T-helper 2 cell (primary cell): Measurements from ENCODE around the gene RFXANK.
A peak's percentile ranks its signal among the peaks of the same experiment; 100 is the strongest.
"Not testable (repeated sequence)": the region's sequence is repeated elsewhere in the genome, so short reads cannot be mapped to it uniquely, and the experiment has no call there.

ENCODE experiments used
- DNase-seq, 5 experiments: peaks; one replicate each; pipeline versions ENCODE4 v3.0.0 to v3.0.0-alpha.2; 2012 to 2022
- total RNA-seq, 2 donors: gene quantifications; one replicate each; lab custom pipeline; 2026; lab: John Stamatoyannopoulos, UW

Gene RFXANK, protein sequence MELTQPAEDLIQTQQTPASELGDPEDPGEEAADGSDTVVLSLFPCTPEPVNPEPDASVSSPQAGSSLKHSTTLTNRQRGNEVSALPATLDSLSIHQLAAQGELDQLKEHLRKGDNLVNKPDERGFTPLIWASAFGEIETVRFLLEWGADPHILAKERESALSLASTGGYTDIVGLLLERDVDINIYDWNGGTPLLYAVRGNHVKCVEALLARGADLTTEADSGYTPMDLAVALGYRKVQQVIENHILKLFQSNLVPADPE
- 18.4 to 28.6 reads per million in 2 donors for total RNA-seq

GRCh38 chr19:19192078-19192882 is at the start of gene RFXANK, which contains the start of gene BORCS8:
RFXANK (plus strand) TSS chr19:19192258; CDS start chr19:19193947, 1,689 bp downstream.
BORCS8 (minus strand) TSS chr19:19192152; CDS start chr19:19192117, 35 bp downstream.
- DNase-seq, result peak; percentile 96 to 99 (median 98)

- DNase-seq, result no peak
Observed at GRCh38 chr19:19142347-19142746, 49.7 kb upstream of the RFXANK start.

DNA sequence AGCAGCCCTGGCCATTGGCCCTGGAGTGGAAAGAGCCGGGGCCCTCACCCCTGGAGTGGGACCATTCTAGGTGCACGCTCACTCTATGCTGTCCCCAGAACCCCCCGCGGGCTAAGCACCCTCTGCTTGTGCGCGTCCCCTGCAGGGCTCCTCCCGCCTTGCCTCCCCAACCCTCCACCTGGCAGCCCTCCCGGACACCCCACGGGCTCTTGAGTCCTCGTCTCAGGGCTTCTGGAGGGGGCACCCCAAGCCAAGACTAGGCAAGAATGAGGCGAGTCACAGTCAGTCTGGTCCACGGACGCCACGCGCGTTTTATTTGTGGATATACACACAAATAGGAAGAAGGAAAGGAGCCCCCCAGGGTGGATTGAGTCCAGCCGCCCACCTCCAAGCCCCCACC is 46.8 kb upstream of the RFXANK start:
- DNase-seq, result no peak

GRCh38 chr19:19145684-19146608 is 46.1 kb upstream of the RFXANK start:
- peak; percentile 58 to 83 (median 76) for DNase-seq

DNA sequence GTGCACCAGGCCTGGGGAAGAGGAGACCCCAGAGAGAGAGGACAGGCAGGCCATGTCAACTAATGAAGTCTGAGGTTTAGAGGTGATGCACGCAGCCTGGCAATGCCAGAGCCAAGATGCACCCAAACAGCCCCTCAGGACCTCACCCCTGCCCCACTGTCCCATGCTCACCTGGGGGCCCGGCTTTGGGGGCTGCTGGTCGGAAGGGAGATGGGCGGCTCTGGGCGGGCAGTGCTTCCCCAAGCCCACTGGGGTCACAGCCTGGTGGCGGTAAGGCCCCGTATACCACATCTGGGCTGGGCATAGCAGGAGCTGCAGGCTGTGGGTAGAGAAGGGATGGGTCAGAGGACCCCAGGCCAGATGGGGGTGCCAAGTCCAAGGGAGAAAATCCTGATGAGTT is 45.2 kb upstream of the RFXANK start:
- no peak for DNase-seq

DNA sequence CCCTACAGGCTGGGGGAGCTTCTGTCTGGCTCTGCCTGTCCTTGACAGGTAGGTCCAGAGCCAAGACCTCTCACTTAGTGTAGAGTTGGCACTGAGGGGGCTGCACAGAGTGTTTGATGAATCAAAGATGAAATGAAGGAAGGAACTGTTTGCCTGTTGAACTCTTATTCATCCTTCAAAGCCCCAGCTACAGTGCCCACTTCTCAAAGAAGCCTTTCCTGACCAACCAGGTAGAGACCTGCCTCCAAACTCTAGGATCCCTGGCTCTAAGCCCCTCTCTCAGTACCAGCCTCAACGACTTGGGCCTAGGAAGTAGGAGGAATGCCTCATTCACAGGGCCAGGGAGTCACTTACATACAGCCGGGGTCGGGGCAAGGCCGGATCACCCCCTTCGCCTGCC is 44.7 kb upstream of the RFXANK start:
- DNase-seq, result no peak

DNA sequence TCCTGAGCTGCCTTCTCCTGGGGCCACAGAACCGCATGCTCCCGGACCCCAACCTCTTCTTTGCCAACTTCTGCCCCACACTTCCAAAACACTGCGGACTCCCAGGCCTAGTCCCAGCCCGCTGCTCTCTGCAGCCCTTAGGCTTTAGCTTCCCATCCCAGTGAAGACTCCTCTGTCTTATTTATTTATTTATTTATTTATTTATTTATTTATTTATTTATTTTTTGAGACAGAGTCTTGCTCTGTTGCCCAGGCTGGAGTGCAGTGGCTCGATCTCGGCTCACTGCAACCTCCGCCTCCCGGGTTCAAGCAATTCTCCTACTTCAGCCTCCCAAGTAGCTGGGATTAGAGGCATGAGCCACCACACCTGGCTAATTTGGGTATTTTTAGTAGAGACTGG is 43.6 kb upstream of the RFXANK start:
- not testable (repeated sequence) for DNase-seq

DNA sequence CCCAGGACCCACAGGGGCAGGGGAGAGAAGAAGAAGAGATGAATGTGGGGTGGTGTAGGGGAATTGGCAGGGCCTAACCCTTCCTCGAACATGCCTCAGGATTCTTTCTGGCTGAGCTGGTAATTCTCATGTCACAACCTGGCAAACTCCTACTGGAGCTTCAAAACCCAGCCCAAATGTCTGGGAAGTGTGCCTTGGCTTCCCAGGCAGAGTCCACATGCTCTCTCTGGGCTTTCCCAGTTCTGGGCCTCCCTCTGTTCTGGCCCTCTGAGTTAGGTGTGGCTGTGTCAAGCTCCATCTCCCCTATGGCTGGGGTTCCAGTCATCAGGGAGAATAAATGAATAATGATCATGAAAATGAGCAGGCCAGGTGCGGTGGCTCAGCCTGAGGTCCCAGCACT is 42.6 kb upstream of the RFXANK start:
- no peak for DNase-seq

DNA sequence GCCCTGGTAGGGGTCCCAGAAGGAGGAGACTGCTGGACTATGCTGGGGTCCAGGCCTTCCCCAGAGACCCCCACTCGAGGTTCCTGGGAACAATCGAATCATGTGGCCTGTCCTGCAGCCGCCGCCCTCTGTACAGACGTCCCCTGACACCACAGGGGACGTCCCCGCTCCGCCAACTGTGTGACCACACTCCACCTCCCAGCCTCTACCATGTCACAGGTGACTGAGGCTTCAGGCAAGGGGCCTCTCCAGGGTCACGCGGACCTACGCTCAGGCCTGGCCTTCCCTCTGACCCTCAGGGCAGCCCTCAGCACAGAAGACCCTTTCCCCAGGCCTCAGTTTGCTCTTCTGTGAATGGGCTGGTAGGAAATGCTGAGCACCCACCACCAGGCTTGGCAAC is 40.6 kb upstream of the RFXANK start:
- no peak for DNase-seq

DNA sequence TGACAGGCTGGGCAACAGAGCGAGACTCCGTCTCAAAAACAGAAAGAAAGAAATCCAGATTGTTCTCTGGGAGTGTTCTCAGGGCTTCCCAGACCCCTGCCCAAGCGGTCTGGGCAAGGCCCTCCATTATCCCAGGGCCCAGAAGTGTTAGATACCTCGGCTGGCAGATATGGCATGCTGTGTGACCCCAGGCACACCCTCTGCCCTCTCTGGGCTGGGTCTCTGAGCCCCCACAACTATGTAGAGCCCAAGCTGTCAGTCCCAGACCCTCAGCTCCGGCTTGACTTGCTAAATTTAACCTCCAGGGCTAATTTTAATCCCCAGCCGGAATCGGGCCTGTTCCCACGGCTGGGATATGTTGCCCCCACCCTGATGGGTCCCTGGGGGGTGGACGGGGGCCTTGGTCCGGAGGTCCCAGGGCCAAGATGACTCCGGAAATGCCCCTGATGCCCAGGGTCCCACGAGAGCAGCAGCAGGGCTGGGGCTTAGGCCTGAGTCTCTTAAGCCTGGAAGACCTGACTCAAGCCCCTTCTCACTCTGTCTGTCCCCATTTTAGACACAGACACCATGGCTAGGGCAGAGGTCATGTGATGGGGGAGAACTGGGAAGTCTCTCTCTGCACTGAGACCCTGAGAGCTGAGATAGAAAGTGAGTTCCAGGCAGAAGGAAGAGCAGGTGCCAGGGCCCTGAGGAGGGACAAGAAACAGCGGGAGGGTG is 39.2 kb upstream of the RFXANK start:
- DNase-seq, result no peak

- no peak for DNase-seq
Observed at GRCh38 chr19:19154768-19155494, 37.1 kb upstream of the RFXANK start.

- no peak for DNase-seq
Observed at GRCh38 chr19:19155495-19156219, 36.4 kb upstream of the RFXANK start.

GRCh38 chr19:19157808-19158207 is 34.2 kb upstream of the RFXANK start:
- no peak for DNase-seq

GRCh38 chr19:19159534-19159933 is 32.5 kb upstream of the RFXANK start:
- no peak for DNase-seq

GRCh38 chr19:19160461-19161035 is 31.5 kb upstream of the RFXANK start:
- no peak for DNase-seq

- DNase-seq, result no peak
Observed at GRCh38 chr19:19162495-19162894, 29.6 kb upstream of the RFXANK start.

DNA sequence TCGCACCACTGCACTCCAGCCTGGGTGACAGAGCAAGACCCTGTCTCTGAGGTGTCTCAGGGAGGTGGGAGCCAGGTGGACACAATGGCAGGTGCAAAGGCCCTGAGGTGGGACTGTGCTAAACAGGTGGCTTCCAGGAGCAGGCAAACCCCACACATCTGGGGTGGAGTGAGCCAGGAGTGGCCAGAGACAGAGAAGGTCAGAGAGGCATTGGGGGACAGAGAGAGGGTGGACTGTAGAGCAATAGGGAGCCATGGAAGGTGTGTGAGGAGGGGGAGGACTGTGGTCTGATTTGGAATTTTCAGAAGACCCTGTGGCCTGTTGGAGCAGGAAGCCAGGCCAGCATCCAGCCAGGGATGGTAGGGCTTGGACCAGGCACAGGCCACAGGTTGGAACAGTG is 26.7 kb upstream of the RFXANK start:
- DNase-seq, result no peak

- DNase-seq, result no peak
Observed at GRCh38 chr19:19167612-19168011, 24.4 kb upstream of the RFXANK start.

DNA sequence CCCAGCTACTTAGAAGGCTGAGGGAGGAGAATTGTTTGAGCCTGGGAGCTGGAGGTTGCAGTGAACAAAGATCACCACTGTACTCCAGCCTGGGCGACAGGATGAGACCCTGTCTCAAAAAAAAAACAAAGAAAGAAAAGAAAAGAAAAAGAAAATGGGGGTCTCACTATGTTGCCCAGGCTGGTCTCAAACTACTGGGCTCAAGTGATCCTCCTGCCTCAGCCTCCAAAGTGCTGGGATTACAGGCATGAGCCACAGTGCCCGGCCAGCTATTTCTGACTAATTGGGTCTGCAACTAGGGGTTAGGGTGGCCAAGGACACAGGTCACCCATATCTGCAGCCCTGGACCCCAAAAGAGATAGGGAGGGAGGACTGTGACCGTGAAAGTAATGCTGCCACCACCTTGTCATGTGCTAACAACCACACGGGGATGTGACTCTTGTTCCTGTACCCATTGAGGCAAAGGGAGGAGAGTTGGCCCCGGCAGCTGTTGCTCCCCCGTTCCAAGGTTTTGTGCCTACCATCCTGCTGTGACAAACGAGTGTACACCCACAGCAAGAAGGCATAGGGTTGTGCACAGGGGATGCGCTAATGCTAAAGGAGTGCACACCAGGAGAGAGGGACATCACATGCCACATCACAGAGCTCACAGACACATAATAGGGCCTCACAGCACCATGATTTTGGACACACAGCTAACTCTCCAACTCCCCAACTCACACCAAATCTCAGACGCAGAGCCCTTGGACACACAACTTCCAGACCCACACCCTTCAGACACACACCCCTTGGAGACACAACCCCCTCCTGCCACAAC is 22.6 kb upstream of the RFXANK start:
- DNase-seq, result no peak
